MM.1S (cell line): ENCODE data around the gene FKBP15.

Experiments used
- CTCF ChIP-seq: fragments of 300-600 bp; sonication (generic); IDR thresholded peaks from 2 replicates; pipeline ENCODE4 v1.5.1; 2016; ENCODE audit warnings: antibody characterized with exemption, low read length, mixed read lengths
- EZH2 ChIP-seq: fragments of 300-600 bp; sonication (generic); optimal IDR thresholded peaks from 2 replicates; pipeline ENCODE3; 2017; ENCODE audit warnings: low read depth, mild to moderate bottlenecking, antibody characterized with exemption, low read length, mixed read lengths
- EZH2phosphoT487 ChIP-seq: fragments of 300-600 bp; sonication (generic); IDR thresholded peaks from 2 replicates; pipeline ENCODE4 v1.6.1; 2018; ENCODE audit warnings: antibody characterized with exemption, low read length

- TF ChIP-seq CTCF (no peak), EZH2 (no peak), EZH2phosphoT487 (no peak)
Measured at GRCh38 chr9:113184539-113184938, 36.5 kb downstream of the FKBP15 start.
